HG03108 (cell line): ENCODE measurements around the gene CLEC6A.
"Not testable (repeated sequence)": the region's sequence is repeated elsewhere in the genome, so short reads cannot be mapped to it uniquely, and the experiment has no call there.

ENCODE experiments used
- ATAC-seq: cut with Tn5 transposase; IDR thresholded peaks from one replicate; pipeline ENCODE4 v1.9.1; 2021; ENCODE audit warnings: moderate library complexity; ENCODE audit not compliant: unreplicated experiment

CLEC6A gene

DNA sequence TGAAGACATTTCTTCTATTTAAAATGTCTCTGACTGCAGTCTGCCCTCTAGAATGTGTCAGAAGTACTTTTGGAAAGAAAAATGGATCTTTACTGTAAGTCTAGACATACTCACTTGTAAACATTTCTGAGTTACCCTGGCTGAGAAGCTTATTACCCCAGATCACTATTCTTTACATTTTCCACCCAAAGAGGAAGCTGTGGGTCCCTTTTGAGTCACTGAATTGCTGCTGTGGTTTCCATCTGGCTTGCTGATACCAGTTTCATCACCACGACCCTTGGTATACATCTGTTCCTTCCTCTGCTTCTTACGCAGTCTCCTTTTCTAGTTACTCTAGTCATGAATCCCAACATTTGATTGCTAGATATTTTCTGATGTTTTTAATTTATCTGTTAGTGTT, 37.3 kb downstream of the CLEC6A start:
- ATAC-seq: peak; percentile 98

- not testable (repeated sequence) for ATAC-seq
Observed at GRCh38 chr12:8495671-8496070, 39.9 kb downstream of the CLEC6A start.

DNA sequence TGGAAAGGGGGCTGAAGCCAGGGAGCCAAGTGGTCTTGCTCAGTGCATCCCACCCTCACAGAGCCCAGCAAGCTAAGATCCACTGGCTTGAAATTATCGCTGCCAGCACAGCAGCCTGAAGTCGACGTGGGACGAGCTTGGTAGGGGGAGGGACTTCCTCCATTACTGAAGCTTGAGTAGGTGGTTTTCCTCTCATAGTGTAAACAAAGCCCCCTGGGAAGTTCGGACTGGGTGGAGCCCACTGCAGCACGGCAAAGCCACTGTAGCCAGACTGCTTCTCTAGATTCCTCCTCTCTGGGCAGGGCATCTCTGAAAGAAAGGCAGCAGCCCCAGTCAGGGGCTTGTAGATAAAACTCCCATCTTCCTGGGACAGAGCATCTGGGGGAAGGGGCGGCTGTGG, 40.3 kb downstream of the CLEC6A start:
- not testable (repeated sequence) for ATAC-seq

DNA sequence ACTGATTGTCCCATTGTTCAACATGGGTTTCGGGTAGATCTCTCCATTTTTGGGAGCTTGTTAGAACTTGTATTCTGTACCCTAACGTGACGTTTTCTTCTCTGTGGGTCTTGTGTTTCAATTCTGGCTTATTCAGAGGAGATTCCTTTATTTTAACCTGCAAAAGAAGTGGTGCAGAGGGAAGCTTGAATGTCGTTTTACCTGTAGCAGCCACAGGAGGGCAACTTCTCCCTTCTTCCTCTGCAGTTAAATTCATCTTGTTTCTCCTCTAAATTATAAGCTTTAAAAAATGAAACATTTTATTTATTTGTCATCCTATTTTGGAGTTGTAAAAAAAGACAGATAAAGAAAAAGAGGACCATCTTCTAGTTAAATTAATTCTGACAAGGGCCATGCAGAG, 43.9 kb downstream of the CLEC6A start:
- ATAC-seq: no peak

DNA sequence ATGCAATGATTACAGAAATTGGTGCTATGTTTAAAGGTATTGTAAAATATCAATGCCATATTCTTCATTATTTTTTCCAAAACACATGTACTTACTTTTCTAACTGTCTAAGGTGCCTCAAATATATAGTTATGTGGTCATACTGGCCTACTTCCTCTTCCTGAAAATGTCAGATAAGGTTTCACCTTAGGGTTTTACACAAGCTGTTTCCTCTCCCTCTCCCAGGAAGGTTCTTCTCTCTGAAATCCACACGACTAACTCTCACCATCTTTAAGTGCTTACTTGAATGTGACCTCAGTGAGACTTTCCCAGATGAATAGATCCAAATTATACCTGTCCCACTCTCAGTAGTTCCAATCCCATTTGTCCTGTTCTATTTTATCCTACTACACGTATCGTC, 46.0 kb downstream of the CLEC6A start:
- no peak for ATAC-seq

DNA sequence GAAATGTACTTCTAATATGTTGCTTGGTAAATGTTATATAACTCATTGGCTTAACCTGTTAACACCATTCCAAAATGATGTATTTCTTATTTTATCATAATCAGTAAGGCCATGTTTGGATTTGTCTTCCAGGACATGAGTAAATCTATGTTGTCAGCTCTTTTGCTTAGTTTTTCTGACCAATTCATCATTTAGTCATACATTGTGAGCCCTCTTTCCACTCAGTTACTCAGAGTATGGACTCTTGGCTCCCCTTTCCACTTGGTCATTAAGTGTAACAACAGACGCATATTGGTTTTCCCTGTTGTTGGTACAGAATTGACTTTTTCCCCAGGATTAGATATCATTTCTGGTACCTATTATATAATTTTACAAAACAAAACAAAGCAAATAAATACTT, 48.6 kb downstream of the CLEC6A start:
- ATAC-seq: no peak

DNA sequence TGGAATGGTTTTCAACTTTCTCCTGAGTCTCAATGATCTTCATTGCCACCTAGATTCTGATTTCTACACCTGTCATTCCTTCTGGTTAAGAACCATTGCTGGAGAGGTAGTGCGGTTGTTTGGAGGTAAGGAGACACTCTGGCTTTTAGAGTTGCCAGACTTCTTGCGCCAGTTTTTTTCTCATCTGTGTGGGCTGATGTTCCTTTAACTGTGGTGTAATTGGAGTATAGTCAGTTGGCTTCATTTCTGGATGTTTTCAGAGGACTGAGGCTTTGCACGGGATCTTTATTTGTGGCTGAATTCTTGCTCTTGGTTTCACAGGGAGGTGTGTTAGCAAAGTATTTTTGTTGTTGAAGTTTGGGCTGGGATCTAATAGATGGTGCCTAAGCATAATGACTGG, 51.8 kb downstream of the CLEC6A start:
- no peak for ATAC-seq

- ATAC-seq: no peak
Observed at GRCh38 chr12:8508223-8508622, 52.5 kb downstream of the CLEC6A start.

- ATAC-seq: no peak
Observed at GRCh38 chr12:8508910-8509841, 53.4 kb downstream of the CLEC6A start.

- ATAC-seq: no peak
Observed at GRCh38 chr12:8513256-8513655, 57.5 kb downstream of the CLEC6A start, which contains the start of gene CLEC4D. TSS of gene CLEC4D (plus strand) at chr12:8513503. CDS start at chr12:8513733, 230 bp downstream.

DNA sequence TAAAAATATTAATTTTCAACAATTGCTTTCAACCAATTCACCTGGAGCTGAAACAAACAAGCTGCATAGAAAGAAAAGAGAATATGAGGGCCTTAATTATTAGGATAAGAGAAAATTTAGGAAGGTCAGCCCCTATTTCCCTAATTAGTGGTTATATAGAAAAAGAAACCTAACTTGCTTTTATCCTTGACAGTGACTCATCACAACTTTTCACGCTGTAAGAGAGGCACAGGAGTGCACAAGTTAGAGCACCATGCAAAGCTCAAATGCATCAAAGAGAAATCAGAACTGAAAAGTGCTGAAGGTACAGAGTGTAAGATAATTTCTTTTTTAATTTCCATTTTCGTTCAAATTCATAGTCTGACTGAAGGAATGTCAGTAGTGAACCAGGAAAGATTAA, 62.2 kb downstream of the CLEC6A start:
- no peak for ATAC-seq

GRCh38 chr12:8519171-8519570, 63.4 kb downstream of the CLEC6A start:
- no peak for ATAC-seq

DNA sequence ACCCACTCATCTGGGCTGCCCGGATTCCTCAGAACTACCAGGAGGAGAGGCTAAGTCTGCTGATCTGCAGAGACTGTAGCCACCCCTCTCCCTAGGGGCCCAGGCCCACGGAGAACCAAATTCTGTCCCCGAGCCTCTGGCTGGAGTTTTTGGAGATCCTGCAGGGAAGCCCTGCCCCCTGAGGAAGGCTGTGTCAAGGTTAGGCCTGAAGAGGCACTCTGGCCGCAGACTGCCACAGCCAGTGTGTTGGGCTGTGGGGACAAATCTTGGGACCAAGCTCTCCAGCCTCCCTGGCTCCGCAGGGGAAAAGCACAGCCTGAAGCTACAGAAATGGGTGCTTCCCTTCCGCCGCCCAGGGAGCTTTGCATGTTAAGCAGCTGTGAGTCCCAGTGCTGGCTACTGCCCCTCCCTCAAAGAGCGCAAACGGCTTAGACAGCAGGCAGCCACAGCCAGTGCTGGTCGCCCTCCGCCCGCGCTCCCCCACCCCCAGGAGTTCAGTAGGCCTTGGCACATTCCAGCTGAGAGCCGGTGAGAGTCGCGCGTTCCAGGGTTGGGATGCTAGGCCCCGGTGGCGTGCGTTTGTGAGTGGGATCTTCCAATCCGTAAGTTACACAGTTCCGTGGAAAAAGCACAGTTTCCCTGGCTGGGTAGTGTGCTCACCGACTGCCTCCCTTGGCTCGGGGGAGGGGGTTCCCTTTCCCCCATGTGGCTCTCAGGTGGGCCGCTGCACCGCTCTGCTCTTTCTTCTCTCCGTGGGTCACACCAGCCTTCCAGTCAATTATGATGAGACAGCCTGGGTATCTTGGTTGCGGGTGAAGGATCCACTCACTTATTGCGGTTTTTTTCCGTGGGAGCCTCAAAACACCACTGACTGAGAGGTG, 71.7 kb downstream of the CLEC6A start:
- no peak for ATAC-seq
